GM15510 (cell line): ENCODE measurements around the gene HMGA1.

Experiments used
- POLR2A ChIP-seq: IDR thresholded peaks from 3 replicates; pipeline ENCODE4 v1.6.1; 2011; ENCODE audit warnings: borderline replicate concordance; ENCODE audit not compliant: insufficient read length; ENCODE audit errors: extremely low read depth

HMGA1 gene, protein sequence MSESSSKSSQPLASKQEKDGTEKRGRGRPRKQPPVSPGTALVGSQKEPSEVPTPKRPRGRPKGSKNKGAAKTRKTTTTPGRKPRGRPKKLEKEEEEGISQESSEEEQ

DNA sequence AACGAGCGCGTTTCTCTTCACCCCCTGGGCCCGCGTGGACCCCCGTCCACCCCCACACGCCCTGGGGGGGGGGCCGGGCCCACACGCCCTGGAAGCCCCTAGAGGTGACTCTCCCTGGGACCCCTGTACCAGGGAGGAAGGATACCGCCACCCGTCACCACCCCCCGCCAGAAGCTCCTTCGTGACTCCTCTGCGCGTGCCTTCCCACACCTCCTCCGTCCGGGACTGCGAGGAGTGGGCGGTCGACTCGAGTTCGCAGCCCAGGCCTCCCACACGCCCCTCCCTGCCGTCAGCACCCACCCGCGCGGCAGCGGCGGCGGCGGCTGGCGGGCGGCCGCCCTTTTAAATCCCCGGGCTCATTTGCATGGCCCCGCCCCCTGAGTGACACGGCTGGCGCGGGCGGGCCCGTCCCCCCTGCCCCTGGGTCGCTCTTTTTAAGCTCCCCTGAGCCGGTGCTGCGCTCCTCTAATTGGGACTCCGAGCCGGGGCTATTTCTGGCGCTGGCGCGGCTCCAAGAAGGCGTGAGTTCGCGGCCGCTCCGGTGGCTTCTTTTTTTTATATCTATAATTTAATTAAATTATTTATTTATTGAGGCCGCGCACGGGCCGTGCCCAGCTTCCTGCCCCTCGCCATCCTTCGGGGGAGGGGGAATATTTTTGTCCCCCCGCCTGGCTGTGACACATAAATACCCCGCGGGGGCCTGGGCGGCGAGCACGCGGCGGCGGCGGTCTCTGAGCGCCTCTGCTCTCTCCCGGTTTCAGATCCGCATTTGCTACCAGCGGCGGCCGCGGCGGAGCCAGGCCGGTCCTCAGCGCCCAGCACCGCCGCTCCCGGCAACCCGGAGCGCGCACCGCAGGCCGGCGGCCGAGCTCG is at the start of gene HMGA1:
TSS of gene HMGA1 (plus strand) at position 431 of the 873 bp plus-strand sequence. CDS start 3,908 bp downstream, outside the sequence.
- peak; percentile 100 for TF ChIP-seq POLR2A

DNA sequence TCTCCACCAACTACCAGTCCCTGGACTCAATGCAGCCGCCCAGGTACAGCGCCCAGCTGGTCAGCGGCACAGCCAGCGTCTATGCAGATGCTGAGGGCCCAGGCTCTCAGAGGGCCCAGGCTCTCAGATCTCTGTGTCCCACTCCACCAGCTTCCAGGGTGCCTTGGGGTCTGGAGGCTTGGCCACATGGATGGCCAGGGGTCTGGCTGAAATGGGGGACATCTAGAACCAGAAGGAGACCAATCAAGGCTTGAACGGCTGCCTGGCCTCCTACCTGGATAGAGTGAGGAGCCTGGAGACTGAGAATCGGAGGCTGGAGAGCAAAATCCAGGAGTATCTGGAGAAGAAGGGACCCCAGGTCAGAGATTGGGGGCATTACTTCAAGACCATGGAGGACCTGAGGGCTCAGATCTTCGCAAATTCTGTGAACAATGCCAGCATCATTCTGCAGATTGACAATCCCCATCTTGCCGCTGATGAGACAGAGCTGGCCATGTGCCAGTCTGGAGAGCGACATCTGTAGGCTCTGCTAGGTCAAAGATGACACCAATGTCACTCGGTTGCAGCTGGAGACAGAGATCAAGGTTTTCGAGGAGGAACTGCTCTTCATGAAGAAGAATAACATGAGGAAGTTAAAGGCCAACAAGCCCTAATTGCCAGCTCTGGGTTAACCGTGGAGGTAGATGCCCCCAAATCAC is 46.7 kb upstream of the HMGA1 start:
- TF ChIP-seq POLR2A, result no peak

GRCh38 chr6:34190504-34191122 is 46.1 kb upstream of the HMGA1 start:
- TF ChIP-seq POLR2A, result no peak

GRCh38 chr6:34194772-34195171 is 41.9 kb upstream of the HMGA1 start:
- no peak for TF ChIP-seq POLR2A

DNA sequence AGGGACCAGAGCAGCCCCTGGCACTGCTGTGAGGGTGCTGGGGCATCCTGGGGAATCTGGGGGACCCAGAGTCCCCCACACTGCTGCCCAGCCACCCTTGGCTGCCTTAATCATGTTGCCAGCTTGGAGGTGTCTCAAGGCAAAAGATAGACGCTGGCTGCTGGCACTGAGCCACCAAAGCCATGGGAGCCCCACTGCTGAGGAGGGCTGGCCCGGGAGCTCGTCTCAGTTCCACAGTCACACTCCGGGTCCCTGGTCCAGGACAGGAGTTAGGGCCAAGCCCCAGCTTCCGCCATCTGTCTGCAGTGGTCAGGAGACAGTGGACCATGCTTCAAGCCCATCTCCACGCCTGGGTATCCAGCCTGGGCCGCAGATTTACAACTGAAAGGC is 41.0 kb upstream of the HMGA1 start:
- TF ChIP-seq POLR2A, result no peak

- peak; percentile 36 for TF ChIP-seq POLR2A
These were observed 40.4 kb upstream of the HMGA1 start for GRCh38 chr6:34196116-34196832.

DNA sequence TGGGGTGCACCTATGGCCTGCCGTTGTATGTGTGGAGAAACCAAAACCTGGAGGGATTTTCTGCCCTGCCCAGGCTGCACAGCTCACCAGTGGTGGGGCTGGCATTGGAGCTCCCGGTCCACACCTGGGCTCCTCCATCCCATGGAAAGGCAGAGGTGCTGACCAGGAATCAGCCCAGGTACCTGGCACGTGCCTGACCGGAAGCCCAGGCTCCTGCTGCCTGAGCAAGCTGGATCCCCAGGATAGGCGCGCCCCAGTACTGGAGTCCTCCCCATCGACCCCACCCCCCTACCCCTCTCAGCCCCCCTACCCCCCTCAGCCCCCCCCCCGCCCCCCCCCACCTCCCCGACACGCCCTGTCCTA is 39.9 kb upstream of the HMGA1 start:
- no peak for TF ChIP-seq POLR2A

- no peak for TF ChIP-seq POLR2A
These were observed 36.2 kb upstream of the HMGA1 start for GRCh38 chr6:34200340-34200971.

- no peak for TF ChIP-seq POLR2A
These were observed 35.1 kb upstream of the HMGA1 start for GRCh38 chr6:34201455-34202107.

DNA sequence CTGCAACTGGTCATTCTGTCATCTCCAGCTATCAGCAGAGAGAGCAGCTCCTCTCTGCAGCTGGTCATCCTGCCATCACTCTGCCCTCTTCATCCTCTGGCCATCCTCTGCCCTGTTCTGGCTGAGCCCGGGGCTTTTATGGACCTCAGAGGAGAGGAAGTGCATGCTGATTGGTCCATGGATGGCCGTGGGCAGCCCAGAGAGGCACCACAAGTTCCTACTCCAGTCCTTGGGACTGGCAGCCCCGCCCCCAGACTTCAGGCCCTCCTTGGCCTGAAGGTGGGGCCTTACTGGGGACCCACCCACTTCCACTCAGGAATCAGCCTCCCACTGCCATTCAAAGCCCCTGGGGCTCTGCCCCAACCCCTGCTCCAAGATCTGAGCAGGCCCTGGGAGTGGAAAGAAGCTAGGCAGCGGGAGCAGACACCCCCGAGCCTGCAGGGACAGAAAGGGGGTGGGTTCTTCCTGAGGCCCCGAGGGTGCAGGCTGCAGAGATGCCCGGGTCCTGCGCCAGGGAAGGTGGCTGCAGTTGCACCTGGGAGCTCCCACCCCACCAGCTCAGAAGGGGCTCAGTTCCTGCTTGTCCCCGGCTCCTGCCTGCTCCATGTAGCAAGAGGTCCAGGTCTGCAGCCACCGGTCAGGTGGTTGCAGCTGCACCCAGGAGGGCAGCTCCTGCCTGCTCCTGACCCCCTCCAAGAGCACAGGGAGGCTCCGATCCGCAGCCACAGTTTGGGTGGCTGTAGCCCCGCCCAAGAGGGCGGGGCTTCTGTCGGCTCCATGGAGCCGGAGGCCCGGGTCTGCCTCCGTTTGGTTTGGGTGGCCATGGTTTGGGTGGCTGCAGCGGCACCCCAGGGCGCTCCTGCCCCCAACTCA is 34.1 kb upstream of the HMGA1 start:
- no peak for TF ChIP-seq POLR2A

- TF ChIP-seq POLR2A, result no peak
These were observed 32.0 kb upstream of the HMGA1 start for GRCh38 chr6:34204693-34205092.

DNA sequence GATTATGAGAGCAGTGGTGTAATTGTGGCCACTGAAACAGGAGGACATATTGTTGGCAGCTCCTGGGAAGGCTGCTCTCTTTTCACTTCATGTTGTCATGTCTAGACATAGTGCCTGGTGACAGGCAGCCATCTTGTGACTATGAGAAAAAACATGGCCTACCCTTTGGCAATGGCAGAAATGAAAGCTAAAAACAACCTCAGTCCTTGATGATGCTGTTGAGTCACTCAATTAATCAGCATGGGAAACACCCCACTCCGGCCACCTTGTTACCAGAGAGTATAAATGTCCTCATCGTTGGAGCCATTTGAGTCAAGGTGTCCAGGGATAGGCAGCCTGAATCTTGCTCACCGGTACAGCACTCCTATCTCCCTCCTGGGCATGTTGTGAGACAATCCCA is 31.2 kb upstream of the HMGA1 start:
- TF ChIP-seq POLR2A, result no peak

GRCh38 chr6:34205916-34206315 is 30.8 kb upstream of the HMGA1 start:
- TF ChIP-seq POLR2A, result no peak
